SK-N-SH treated with all-trans-retinoic acid at 6 μM for 48 hours (cell line): Measurements from ENCODE around the gene CNGB1.
A peak's percentile ranks its signal among the peaks of the same experiment; 100 is the strongest.
"Not testable (repeated sequence)": the region's sequence is repeated elsewhere in the genome, so short reads cannot be mapped to it uniquely, and the experiment has no call there.

Experiments used
- ATAC-seq: fragments of 200-7000 bp; cut with Tn5 transposase; 3 replicates; pipeline ENCODE4 v1.9.1; 2020; ENCODE audit warnings: mild to moderate bottlenecking, moderate library complexity
- CSDC2 ChIP-seq: fragments of 250-450 bp; sonication (Bioruptor Pico); IDR thresholded peaks from 2 replicates; pipeline ENCODE4 v1.5.0; 2020; ENCODE audit warnings: mild to moderate bottlenecking, moderate library complexity
- ESRRG ChIP-seq: fragments of 250-450 bp; sonication (Bioruptor Pico); IDR thresholded peaks from 2 replicates; pipeline ENCODE4 v1.6.1; 2021; ENCODE audit warnings: mild to moderate bottlenecking
- GLIS3 ChIP-seq: fragments of 250-450 bp; sonication (Bioruptor Pico); IDR thresholded peaks from 2 replicates; pipeline ENCODE4 v1.5.0; 2020; ENCODE audit warnings: mild to moderate bottlenecking, moderate library complexity
- ISL1 ChIP-seq: fragments of 250-450 bp; sonication (Bioruptor Pico); IDR thresholded peaks from 2 replicates; pipeline ENCODE4 v2.1.2; 2022; ENCODE audit warnings: mild to moderate bottlenecking, moderate library complexity
- PPARA ChIP-seq: fragments of 250-450 bp; sonication (Bioruptor Pico); IDR thresholded peaks from 2 replicates; pipeline ENCODE4 v1.5.0; 2020; ENCODE audit warnings: mild to moderate bottlenecking, borderline replicate concordance
- RARB ChIP-seq: fragments of 250-450 bp; sonication (Bioruptor Pico); IDR thresholded peaks from 2 replicates; pipeline ENCODE4 v1.8.0; 2021; ENCODE audit warnings: mild to moderate bottlenecking, moderate library complexity
- TCF4 ChIP-seq: fragments of 250-450 bp; sonication (Bioruptor Pico); IDR thresholded peaks from 2 replicates; pipeline ENCODE4 v1.8.0; 2021; ENCODE audit warnings: mild to moderate bottlenecking, moderate library complexity, borderline replicate concordance
- TOX ChIP-seq: fragments of 250-450 bp; sonication (Bioruptor Pico); IDR thresholded peaks from 2 replicates; pipeline ENCODE4 v1.8.0; 2021; ENCODE audit warnings: mild to moderate bottlenecking, moderate library complexity, borderline replicate concordance
- ZC3H10 ChIP-seq: fragments of 250-450 bp; sonication (Bioruptor Pico); IDR thresholded peaks from 2 replicates; pipeline ENCODE4 v1.5.1; 2021; ENCODE audit warnings: mild to moderate bottlenecking, moderate library complexity
- ZFP3 ChIP-seq: fragments of 250-450 bp; sonication (Bioruptor Pico); IDR thresholded peaks from 2 replicates; pipeline ENCODE4 v1.5.0; 2020; ENCODE audit warnings: mild to moderate bottlenecking, moderate library complexity
- ZFP30 ChIP-seq: fragments of 450-650 bp; formaldehyde crosslinking; IDR thresholded peaks from 2 replicates; pipeline ENCODE4 v1.5.0; 2022; ENCODE audit warnings: mild to moderate bottlenecking, moderate library complexity
- ZNF565 ChIP-seq: fragments of 450-650 bp; formaldehyde crosslinking; conservative IDR thresholded peaks from 2 replicates; pipeline ENCODE4 v1.5.0; 2020; ENCODE audit warnings: low read depth, mild to moderate bottlenecking, moderate library complexity
- ZNF70 ChIP-seq: fragments of 450-650 bp; formaldehyde crosslinking; IDR thresholded peaks from 2 replicates; pipeline ENCODE4 v1.5.0; 2020; ENCODE audit warnings: mild to moderate bottlenecking, moderate library complexity
- ZNF8 ChIP-seq: fragments of 450-650 bp; formaldehyde crosslinking; IDR thresholded peaks from 2 replicates; pipeline ENCODE4 v1.5.0; 2020; ENCODE audit warnings: mild to moderate bottlenecking, moderate library complexity
- TF ChIP-seq, protein P1 (sequence below): fragments of 250-450 bp; sonication (Bioruptor Pico); IDR thresholded peaks from 2 replicates; pipeline ENCODE4 v1.8.0; 2020; ENCODE audit warnings: mild to moderate bottlenecking, moderate library complexity, borderline replicate concordance
- TF ChIP-seq, protein P2 (sequence below): fragments of 250-450 bp; sonication (Bioruptor Pico); IDR thresholded peaks from 2 replicates; pipeline ENCODE4 v1.5.1; 2021; ENCODE audit warnings: mild to moderate bottlenecking, moderate library complexity
- TF ChIP-seq, protein P3 (sequence below): fragments of 250-450 bp; sonication (Bioruptor Pico); IDR thresholded peaks from 2 replicates; pipeline ENCODE4 v1.8.0; 2021; ENCODE audit warnings: low read depth, mild to moderate bottlenecking, moderate library complexity, borderline replicate concordance
- TF ChIP-seq, protein P4 (sequence below): fragments of 250-450 bp; sonication (Bioruptor Pico); IDR thresholded peaks from 2 replicates; pipeline ENCODE4 v1.5.1; 2020; ENCODE audit warnings: low read depth, mild to moderate bottlenecking, moderate library complexity

Gene CNGB1

DNA sequence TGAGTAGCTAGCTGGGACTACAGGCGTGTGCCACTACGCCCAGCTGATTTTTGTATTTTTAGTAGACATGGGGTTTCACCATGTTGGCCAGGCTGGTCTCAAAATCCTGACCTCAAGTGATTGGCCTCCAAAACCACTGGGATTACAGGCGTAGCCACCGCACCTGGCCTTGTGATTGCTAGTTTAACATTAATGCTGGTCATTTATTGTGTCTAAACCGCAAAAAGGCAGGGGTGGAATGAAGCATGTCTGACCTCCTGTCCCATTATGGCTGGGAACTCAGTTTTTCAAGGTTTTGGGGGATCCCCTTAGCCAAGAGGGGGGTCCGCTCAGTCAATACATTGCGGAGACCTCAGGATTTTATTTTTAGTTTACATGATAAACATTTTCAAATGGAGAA is 10.7 kb upstream of the CNGB1 start:
- TF ChIP-seq ZNF70 (CRISPR knock-in tag) (no peak), ZNF8 (CRISPR knock-in tag) (no peak), TCF4 (CRISPR knock-in tag) (no peak), ZFP3 (CRISPR knock-in tag) (no peak), ZNF565 (CRISPR knock-in tag) (no peak), ZC3H10 (CRISPR knock-in tag) (no peak), ZFP30 (CRISPR knock-in tag) (no peak), ISL1 (CRISPR knock-in tag) (no peak)
- TF ChIP-seq, protein P1, sequence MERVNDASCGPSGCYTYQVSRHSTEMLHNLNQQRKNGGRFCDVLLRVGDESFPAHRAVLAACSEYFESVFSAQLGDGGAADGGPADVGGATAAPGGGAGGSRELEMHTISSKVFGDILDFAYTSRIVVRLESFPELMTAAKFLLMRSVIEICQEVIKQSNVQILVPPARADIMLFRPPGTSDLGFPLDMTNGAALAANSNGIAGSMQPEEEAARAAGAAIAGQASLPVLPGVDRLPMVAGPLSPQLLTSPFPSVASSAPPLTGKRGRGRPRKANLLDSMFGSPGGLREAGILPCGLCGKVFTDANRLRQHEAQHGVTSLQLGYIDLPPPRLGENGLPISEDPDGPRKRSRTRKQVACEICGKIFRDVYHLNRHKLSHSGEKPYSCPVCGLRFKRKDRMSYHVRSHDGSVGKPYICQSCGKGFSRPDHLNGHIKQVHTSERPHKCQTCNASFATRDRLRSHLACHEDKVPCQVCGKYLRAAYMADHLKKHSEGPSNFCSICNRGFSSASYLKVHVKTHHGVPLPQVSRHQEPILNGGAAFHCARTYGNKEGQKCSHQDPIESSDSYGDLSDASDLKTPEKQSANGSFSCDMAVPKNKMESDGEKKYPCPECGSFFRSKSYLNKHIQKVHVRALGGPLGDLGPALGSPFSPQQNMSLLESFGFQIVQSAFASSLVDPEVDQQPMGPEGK (CRISPR knock-in tag) = no peak
- TF ChIP-seq, protein P2, sequence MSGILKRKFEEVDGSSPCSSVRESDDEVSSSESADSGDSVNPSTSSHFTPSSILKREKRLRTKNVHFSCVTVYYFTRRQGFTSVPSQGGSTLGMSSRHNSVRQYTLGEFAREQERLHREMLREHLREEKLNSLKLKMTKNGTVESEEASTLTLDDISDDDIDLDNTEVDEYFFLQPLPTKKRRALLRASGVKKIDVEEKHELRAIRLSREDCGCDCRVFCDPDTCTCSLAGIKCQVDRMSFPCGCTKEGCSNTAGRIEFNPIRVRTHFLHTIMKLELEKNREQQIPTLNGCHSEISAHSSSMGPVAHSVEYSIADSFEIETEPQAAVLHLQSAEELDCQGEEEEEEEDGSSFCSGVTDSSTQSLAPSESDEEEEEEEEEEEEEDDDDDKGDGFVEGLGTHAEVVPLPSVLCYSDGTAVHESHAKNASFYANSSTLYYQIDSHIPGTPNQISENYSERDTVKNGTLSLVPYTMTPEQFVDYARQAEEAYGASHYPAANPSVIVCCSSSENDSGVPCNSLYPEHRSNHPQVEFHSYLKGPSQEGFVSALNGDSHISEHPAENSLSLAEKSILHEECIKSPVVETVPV (CRISPR knock-in tag) = no peak
- no peak for ATAC-seq

DNA sequence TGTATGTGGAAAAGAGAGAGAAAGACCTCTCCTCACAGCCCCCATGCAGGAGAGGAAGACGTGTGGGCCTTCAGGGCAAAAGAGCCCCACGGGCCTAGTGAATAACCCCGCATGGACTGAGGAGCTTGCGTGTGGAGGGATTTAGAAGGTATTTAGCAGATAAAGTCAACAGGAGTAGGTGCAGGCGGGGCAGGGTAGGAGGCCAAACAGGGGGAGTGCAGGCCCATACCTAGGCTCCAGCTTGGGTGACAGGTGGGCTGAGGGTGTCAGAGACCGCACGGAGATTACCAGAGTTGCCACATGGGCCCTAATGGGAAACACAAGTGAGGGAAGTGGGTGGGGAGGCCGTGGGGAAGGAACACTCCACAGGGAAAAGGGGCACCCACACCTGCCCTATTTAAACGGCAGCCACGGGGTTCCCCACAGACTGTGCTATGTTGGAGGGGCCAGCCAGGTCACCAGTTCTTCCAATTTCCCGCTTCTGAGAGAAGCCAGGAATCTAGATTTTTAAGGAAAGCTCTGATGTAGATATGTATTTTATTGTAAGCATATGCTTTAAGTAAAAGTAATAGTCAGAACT is 8.2 kb upstream of the CNGB1 start:
- TF ChIP-seq TOX (CRISPR knock-in tag) (no peak), PPARA (no peak), ZNF565 (CRISPR knock-in tag) (no peak), ZNF70 (CRISPR knock-in tag) (no peak), RARB (CRISPR knock-in tag) (no peak), GLIS3 (no peak), ZC3H10 (CRISPR knock-in tag) (no peak), ISL1 (CRISPR knock-in tag) (no peak), ZFP30 (CRISPR knock-in tag) (no peak)
- TF ChIP-seq, protein P2 (CRISPR knock-in tag) = no peak
- TF ChIP-seq, protein P3, sequence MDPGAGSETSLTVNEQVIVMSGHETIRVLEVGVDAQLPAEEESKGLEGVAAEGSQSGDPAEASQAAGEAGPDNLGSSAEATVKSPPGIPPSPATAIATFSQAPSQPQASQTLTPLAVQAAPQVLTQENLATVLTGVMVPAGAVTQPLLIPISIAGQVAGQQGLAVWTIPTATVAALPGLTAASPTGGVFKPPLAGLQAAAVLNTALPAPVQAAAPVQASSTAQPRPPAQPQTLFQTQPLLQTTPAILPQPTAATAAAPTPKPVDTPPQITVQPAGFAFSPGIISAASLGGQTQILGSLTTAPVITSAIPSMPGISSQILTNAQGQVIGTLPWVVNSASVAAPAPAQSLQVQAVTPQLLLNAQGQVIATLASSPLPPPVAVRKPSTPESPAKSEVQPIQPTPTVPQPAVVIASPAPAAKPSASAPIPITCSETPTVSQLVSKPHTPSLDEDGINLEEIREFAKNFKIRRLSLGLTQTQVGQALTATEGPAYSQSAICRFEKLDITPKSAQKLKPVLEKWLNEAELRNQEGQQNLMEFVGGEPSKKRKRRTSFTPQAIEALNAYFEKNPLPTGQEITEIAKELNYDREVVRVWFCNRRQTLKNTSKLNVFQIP = no peak
- TF ChIP-seq, protein P1 (CRISPR knock-in tag) = no peak
- TF ChIP-seq, protein P4, sequence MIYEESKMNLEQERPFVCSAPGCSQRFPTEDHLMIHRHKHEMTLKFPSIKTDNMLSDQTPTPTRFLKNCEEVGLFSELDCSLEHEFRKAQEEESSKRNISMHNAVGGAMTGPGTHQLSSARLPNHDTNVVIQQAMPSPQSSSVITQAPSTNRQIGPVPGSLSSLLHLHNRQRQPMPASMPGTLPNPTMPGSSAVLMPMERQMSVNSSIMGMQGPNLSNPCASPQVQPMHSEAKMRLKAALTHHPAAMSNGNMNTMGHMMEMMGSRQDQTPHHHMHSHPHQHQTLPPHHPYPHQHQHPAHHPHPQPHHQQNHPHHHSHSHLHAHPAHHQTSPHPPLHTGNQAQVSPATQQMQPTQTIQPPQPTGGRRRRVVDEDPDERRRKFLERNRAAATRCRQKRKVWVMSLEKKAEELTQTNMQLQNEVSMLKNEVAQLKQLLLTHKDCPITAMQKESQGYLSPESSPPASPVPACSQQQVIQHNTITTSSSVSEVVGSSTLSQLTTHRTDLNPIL (CRISPR knock-in tag) = no peak
- ATAC-seq = no peak

DNA sequence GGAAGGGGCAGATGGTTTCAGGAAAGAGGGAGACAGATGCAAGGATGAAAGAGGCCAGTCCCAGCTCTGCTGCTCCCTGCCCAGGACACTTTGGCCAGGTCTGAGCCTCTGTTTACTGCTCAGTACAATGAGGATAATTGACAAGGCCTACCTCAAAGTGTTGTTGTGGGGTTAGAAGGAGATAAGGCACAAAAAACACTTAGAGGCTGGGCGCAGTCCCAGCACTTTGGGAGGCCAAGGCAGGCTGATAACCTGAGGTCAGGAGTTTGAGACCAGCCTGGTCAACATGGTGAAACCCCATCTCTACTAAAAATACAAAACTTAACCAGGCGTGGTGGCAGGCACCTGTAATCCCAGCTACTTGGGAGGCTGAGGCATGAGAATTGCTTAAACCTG is 7.1 kb upstream of the CNGB1 start:
- not testable (repeated sequence) for ATAC-seq

DNA sequence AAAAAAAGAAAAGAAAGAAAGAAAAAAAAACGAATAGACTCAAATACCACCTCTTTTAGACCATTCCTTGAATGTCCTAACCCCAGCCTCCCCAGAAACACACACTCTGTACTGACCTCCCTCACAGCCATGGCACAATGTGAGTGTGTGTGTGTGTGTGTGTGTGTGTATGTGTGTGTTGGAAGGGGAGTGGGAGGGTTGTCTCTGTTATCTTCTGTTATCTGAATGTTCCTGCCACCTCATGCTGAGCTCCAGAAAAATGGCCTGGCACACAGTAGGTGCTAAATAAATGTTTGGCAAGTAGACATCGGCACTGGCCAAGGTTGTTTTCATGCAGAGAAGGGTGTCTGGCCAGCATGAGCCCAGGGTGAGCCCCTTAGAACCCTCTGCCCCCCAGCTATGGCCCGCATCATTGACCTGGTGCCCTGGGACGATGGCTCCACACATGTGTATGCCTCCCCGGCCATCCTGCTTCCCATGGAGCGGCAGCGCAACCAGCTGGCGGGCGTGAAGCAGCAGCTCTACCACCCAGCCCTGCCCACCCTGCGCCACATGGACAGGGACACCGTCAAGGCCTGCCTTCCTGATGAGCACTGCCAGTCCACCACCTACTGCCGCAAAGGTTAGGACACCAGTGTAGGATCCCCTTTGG is 6.6 kb upstream of the CNGB1 start:
- ATAC-seq = peak; percentile 73
- TF ChIP-seq ESRRG (CRISPR knock-in tag) (no peak), ZNF70 (CRISPR knock-in tag) (no peak), TCF4 (CRISPR knock-in tag) (no peak), ISL1 (CRISPR knock-in tag) (no peak), ZFP3 (CRISPR knock-in tag) (no peak), CSDC2 (no peak), ZFP30 (CRISPR knock-in tag) (no peak), ZC3H10 (CRISPR knock-in tag) (no peak)
- TF ChIP-seq, protein P4 (CRISPR knock-in tag) = no peak
- TF ChIP-seq, protein P1 (CRISPR knock-in tag) = no peak
